ENCODE results near the gene SPARC. TPM values are rescaled to one million over a fixed set of nuclear protein-coding genes. Genes with fewer than 3 reads are reported as not detected.

SPARC gene
- total RNA-seq, 1 experiment from 2014 or later: not detected

DNA sequence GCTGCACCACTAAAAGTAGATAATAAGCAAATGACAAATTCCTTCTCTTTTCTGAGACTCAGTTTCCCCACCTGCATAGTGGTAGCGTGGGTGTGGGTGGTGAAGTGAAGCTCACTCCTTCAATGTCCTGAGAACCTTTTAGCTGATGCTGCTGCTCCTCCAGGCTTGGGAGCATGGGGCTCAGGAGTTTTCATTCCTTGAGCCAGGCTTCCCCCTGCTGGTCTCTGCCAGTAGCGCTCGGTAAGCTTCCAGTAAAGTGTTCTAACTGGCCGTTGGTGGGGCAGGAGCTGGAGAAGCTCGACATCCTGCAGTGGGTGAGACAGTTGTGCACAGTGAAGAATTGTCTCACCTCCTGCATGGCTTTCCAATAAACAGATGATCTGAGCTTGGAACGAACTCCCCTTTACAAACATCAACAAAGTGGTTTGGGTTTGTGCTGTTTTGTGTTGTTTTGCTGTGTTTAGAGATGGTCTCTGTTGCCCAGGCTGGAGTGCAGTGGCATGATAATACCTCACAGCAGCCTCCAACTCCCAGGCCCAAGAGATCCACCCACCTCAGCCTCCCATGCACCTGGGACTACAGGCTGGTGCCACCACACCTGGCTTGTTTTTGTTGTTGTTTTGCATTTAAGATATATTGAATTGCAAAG, 34.6 kb downstream of the SPARC start:
- H2AFZ ChIP-seq (ENCODE audit: low read length): no peak overlapping the region
- H3K36me3 ChIP-seq (ENCODE audit: insufficient read depth, low read length): no peaks in the 10 kb centered on the region
- peak; percentile 91 for DNase-seq
- no peak overlapping the region for H3K4me3 ChIP-seq (ENCODE audit: low read length)
- no peak overlapping the region for H3K9ac ChIP-seq (ENCODE audit: low read length)
- no peaks in the 10 kb centered on the region for H3K9me3 ChIP-seq (ENCODE audit: low read length)
- no peaks in the 10 kb centered on the region for H3K9me2 ChIP-seq (replicated peaks; ENCODE audit: insufficient read depth, low read length)
- H3K4me1 ChIP-seq (ENCODE audit: low read length): no peaks in the 10 kb centered on the region
- 0 out of 2 replicates have a peak, but pooled peaks cover 2% of the 10 kb centered on the region for H3K27me3 ChIP-seq (ENCODE audit: low read length)
- no peak overlapping the region for H3K27ac ChIP-seq (ENCODE audit: low read length)
- H4K20me1 ChIP-seq (ENCODE audit: insufficient read depth, low read depth, low read length): no peaks in the 10 kb centered on the region
- H3K79me2 ChIP-seq (ENCODE audit: low read length): no peaks in the 10 kb centered on the region
- no peak overlapping the region for H3K4me2 ChIP-seq (ENCODE audit: low read depth, low read length, poor library complexity, severe bottlenecking)

GRCh38 chr5:151648988-151649387, 37.7 kb downstream of the SPARC start:
- Histone ChIP-seq H3K4me2 (ENCODE audit: low read depth, low read length, poor library complexity, severe bottlenecking) (no peak overlapping the region), H2AFZ (ENCODE audit: low read length) (no peak overlapping the region), H3K4me3 (ENCODE audit: low read length) (no peak overlapping the region), H3K9ac (ENCODE audit: low read length) (no peak overlapping the region), H3K9me3 (ENCODE audit: low read length) (no peaks in the 10 kb centered on the region), H3K36me3 (ENCODE audit: insufficient read depth, low read length) (no peaks in the 10 kb centered on the region), H3K9me2 (replicated peaks; ENCODE audit: insufficient read depth, low read length) (no peaks in the 10 kb centered on the region), H3K79me2 (ENCODE audit: low read length) (no peaks in the 10 kb centered on the region), H3K4me1 (ENCODE audit: low read length) (no peaks in the 10 kb centered on the region), H3K27ac (ENCODE audit: low read length) (no peak overlapping the region), H3K27me3 (ENCODE audit: low read length) (0 out of 2 replicates have a peak, but pooled peaks cover 2% of the 10 kb centered on the region), H4K20me1 (ENCODE audit: insufficient read depth, low read depth, low read length) (no peaks in the 10 kb centered on the region)
- DNase-seq: no peak

GRCh38 chr5:151648089-151648488, 38.6 kb downstream of the SPARC start:
- Histone ChIP-seq H3K4me2 (ENCODE audit: low read depth, low read length, poor library complexity, severe bottlenecking) (no peak overlapping the region), H3K9me3 (ENCODE audit: low read length) (no peaks in the 10 kb centered on the region), H2AFZ (ENCODE audit: low read length) (no peak overlapping the region), H3K9ac (ENCODE audit: low read length) (no peak overlapping the region), H3K36me3 (ENCODE audit: insufficient read depth, low read length) (no peaks in the 10 kb centered on the region), H3K79me2 (ENCODE audit: low read length) (no peaks in the 10 kb centered on the region), H3K4me1 (ENCODE audit: low read length) (no peaks in the 10 kb centered on the region), H4K20me1 (ENCODE audit: insufficient read depth, low read depth, low read length) (no peaks in the 10 kb centered on the region), H3K9me2 (replicated peaks; ENCODE audit: insufficient read depth, low read length) (no peaks in the 10 kb centered on the region), H3K27ac (ENCODE audit: low read length) (no peak overlapping the region), H3K4me3 (ENCODE audit: low read length) (no peak overlapping the region), H3K27me3 (ENCODE audit: low read length) (0 out of 2 replicates have a peak, but pooled peaks cover 2% of the 10 kb centered on the region)
- DNase-seq: no peak

DNA sequence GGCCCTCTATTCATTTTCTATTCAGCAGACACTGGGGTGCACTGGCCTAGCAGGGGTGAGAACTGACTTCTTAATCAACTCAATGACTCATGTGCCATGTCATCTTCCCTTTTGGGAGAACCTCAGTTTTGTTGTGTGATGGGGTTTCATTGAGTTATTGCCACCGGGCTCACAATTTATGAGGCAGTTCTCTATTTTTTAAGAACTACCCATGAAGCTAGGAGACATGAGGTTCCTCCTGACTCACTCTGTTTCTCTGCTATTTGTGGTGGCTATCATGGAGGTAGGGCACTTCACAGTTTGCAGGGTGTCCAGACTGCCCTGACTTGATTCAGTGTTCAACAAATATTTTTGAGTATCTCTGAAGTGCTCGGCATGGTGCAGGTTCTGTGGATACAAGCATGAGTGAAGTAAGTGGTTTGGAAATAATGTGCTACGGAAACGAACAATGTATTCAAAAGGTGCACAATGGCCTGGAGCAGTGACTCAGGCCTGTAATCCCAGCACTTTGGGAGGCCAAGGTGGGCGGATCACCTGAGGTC, 39.3 kb downstream of the SPARC start:
- Histone ChIP-seq H3K9me3 (ENCODE audit: low read length) (no peaks in the 10 kb centered on the region), H2AFZ (ENCODE audit: low read length) (no peak overlapping the region), H3K79me2 (ENCODE audit: low read length) (no peaks in the 10 kb centered on the region), H3K27me3 (ENCODE audit: low read length) (0 out of 2 replicates have a peak, but pooled peaks cover 2% of the 10 kb centered on the region), H4K20me1 (ENCODE audit: insufficient read depth, low read depth, low read length) (no peaks in the 10 kb centered on the region), H3K4me1 (ENCODE audit: low read length) (no peaks in the 10 kb centered on the region), H3K9ac (ENCODE audit: low read length) (no peak overlapping the region), H3K36me3 (ENCODE audit: insufficient read depth, low read length) (no peaks in the 10 kb centered on the region), H3K4me3 (ENCODE audit: low read length) (no peak overlapping the region), H3K27ac (ENCODE audit: low read length) (no peak overlapping the region), H3K4me2 (ENCODE audit: low read depth, low read length, poor library complexity, severe bottlenecking) (no peak overlapping the region), H3K9me2 (replicated peaks; ENCODE audit: insufficient read depth, low read length) (no peaks in the 10 kb centered on the region)
- no peak for DNase-seq

GRCh38 chr5:151646334-151646733, 40.4 kb downstream of the SPARC start:
- no peak overlapping the region for H3K4me3 ChIP-seq (ENCODE audit: low read length)
- no peak overlapping the region for H3K4me2 ChIP-seq (ENCODE audit: low read depth, low read length, poor library complexity, severe bottlenecking)
- H3K79me2 ChIP-seq (ENCODE audit: low read length): no peaks in the 10 kb centered on the region

GRCh38 chr5:151643388-151643787, 43.3 kb downstream of the SPARC start:
- H2AFZ ChIP-seq (ENCODE audit: low read length): no peak overlapping the region
- H3K9ac ChIP-seq (ENCODE audit: low read length): no peak overlapping the region
- H3K27me3 ChIP-seq (ENCODE audit: low read length): no peaks in the 10 kb centered on the region
- H3K9me2 ChIP-seq (replicated peaks; ENCODE audit: insufficient read depth, low read length): no peaks in the 10 kb centered on the region
- no peak overlapping the region for H3K27ac ChIP-seq (ENCODE audit: low read length)
- no peaks in the 10 kb centered on the region for H3K79me2 ChIP-seq (ENCODE audit: low read length)
- no peak overlapping the region for H3K4me2 ChIP-seq (ENCODE audit: low read depth, low read length, poor library complexity, severe bottlenecking)
- no peaks in the 10 kb centered on the region for H3K9me3 ChIP-seq (ENCODE audit: low read length)
- H3K4me1 ChIP-seq (ENCODE audit: low read length): no peaks in the 10 kb centered on the region
- H3K36me3 ChIP-seq (ENCODE audit: insufficient read depth, low read length): no peaks in the 10 kb centered on the region
- no peak for DNase-seq
- no peak overlapping the region for H3K4me3 ChIP-seq (ENCODE audit: low read length)
- H4K20me1 ChIP-seq (ENCODE audit: insufficient read depth, low read depth, low read length): no peaks in the 10 kb centered on the region

More at GRCh38 chr5:151646334-151646733, 40.4 kb downstream of the SPARC start:
- Histone ChIP-seq H3K9me2 (replicated peaks; ENCODE audit: insufficient read depth, low read length) (no peaks in the 10 kb centered on the region), H3K27ac (ENCODE audit: low read length) (no peak overlapping the region), H3K36me3 (ENCODE audit: insufficient read depth, low read length) (no peaks in the 10 kb centered on the region), H2AFZ (ENCODE audit: low read length) (no peak overlapping the region), H4K20me1 (ENCODE audit: insufficient read depth, low read depth, low read length) (no peaks in the 10 kb centered on the region), H3K27me3 (ENCODE audit: low read length) (no peaks in the 10 kb centered on the region), H3K4me1 (ENCODE audit: low read length) (no peaks in the 10 kb centered on the region), H3K9me3 (ENCODE audit: low read length) (no peaks in the 10 kb centered on the region), H3K9ac (ENCODE audit: low read length) (no peak overlapping the region)
- DNase-seq: no peak

GRCh38 chr5:151642472-151643140, 44.1 kb downstream of the SPARC start:
- Histone ChIP-seq H3K9me3 (ENCODE audit: low read length) (no peaks in the 10 kb centered on the region), H3K36me3 (ENCODE audit: insufficient read depth, low read length) (no peaks in the 10 kb centered on the region), H3K79me2 (ENCODE audit: low read length) (no peaks in the 10 kb centered on the region), H3K27ac (ENCODE audit: low read length) (no peak overlapping the region), H3K4me1 (ENCODE audit: low read length) (no peaks in the 10 kb centered on the region), H2AFZ (ENCODE audit: low read length) (no peak overlapping the region), H3K9me2 (replicated peaks; ENCODE audit: insufficient read depth, low read length) (no peaks in the 10 kb centered on the region), H4K20me1 (ENCODE audit: insufficient read depth, low read depth, low read length) (no peaks in the 10 kb centered on the region), H3K9ac (ENCODE audit: low read length) (no peak overlapping the region), H3K4me2 (ENCODE audit: low read depth, low read length, poor library complexity, severe bottlenecking) (no peak overlapping the region), H3K4me3 (ENCODE audit: low read length) (no peak overlapping the region), H3K27me3 (ENCODE audit: low read length) (no peaks in the 10 kb centered on the region)
- DNase-seq: no peak

GRCh38 chr5:151638619-151639018, 48.1 kb downstream of the SPARC start:
- DNase-seq: no peak
- H3K9me2 ChIP-seq (replicated peaks; ENCODE audit: insufficient read depth, low read length): no peaks in the 10 kb centered on the region
- no peak overlapping the region for H3K4me3 ChIP-seq (ENCODE audit: low read length)
- H3K4me2 ChIP-seq (ENCODE audit: low read depth, low read length, poor library complexity, severe bottlenecking): no peak overlapping the region
- no peaks in the 10 kb centered on the region for H3K27me3 ChIP-seq (ENCODE audit: low read length)
- H4K20me1 ChIP-seq (ENCODE audit: insufficient read depth, low read depth, low read length): no peaks in the 10 kb centered on the region
- H3K27ac ChIP-seq (ENCODE audit: low read length): no peak overlapping the region
- H3K9ac ChIP-seq (ENCODE audit: low read length): no peak overlapping the region
- no peaks in the 10 kb centered on the region for H3K79me2 ChIP-seq (ENCODE audit: low read length)
- no peaks in the 10 kb centered on the region for H3K9me3 ChIP-seq (ENCODE audit: low read length)
- H3K4me1 ChIP-seq (ENCODE audit: low read length): no peaks in the 10 kb centered on the region
- no peak overlapping the region for H2AFZ ChIP-seq (ENCODE audit: low read length)
- H3K36me3 ChIP-seq (ENCODE audit: insufficient read depth, low read length): no peaks in the 10 kb centered on the region
